ENCODE data around the gene ERLEC1.

ERLEC1 gene

DNA sequence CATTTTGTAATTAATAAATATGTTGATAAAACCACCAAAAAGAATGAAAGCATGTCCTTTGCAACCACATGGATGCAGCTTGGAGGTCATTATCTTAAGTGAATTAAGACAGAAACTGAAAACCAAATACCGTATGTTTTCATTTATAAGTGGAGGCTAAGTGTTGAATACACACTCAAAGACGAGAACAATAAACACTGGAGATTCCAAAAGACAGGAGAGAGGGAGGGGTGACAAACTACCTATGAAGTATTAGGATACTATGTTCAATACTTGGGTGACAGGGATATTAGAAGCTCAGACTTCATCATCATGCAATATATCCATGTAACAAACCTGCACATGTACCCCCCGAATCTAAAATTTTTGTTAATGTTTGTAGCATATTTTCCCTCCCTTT is 7.0 kb downstream of the ERLEC1 start:
- H3K79me2 ChIP-seq (ENCODE audit: insufficient read depth, low read length): peaks cover 10% of the 10 kb centered on the region; the same call in 1 of the 2 replicates
- no peaks in the 10 kb centered on the region for H3K27me3 ChIP-seq (ENCODE audit: insufficient read depth, low read length)
- H3F3A ChIP-seq (ENCODE audit: insufficient read depth, low read length): no peaks in the 10 kb centered on the region

DNA sequence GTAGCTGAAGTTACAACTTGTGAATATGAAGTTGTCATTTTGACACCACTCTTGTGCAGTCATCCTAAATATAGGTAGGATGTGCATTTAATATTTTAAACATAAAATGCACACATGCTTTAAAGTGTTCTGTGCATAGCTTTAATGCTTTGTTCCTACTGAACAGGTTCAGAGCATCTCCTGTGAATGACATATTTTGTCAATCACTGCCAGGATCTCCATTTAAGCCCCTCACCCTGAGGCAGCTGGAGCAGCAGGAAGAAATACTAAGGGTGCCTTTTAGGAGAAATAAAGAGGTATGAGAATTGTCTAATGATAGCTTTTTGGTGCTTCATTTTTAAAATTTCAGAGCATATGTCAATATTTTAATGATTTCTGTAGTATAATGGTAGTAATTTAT is 14.7 kb downstream of the ERLEC1 start:
- no peak overlapping the region for H3K9ac ChIP-seq (ENCODE audit: low read length)
- no peak overlapping the region for H3K4me2 ChIP-seq (ENCODE audit: low read length)
- H3F3A ChIP-seq (ENCODE audit: insufficient read depth, low read length): no peaks in the 10 kb centered on the region
- no peaks in the 10 kb centered on the region for H3K9me3 ChIP-seq (ENCODE audit: low read length)
- no peaks in the 10 kb centered on the region for H4K20me1 ChIP-seq (ENCODE audit: insufficient read depth, low read length)
- no peaks in the 10 kb centered on the region for H3K9me2 ChIP-seq (ENCODE audit: low read depth, low read length)
- H3K4me3 ChIP-seq (ENCODE audit: low read depth, low read length, poor library complexity, severe bottlenecking): no peak overlapping the region
- no peak overlapping the region for H2AFZ ChIP-seq (ENCODE audit: low read length)
- no peaks in the 10 kb centered on the region; the same call in 1 of the 2 replicates for H3K79me2 ChIP-seq (ENCODE audit: insufficient read depth, low read length)
- H3K27ac ChIP-seq (ENCODE audit: low read depth, low read length, poor library complexity, severe bottlenecking): no peak overlapping the region
- H3K4me1 ChIP-seq (ENCODE audit: insufficient read depth, low read length, severe bottlenecking): no peaks in the 10 kb centered on the region
- no peaks in the 10 kb centered on the region for H3K27me3 ChIP-seq (ENCODE audit: insufficient read depth, low read length)
- peaks cover 60% of the 10 kb centered on the region for H3K36me3 ChIP-seq (ENCODE audit: insufficient read depth, low read length)
- TF ChIP-seq EZH2 (IDR thresholded peaks at IDR 0.05; ENCODE audit: borderline replicate concordance, low read length): no peak
- TF ChIP-seq, protein P1, sequence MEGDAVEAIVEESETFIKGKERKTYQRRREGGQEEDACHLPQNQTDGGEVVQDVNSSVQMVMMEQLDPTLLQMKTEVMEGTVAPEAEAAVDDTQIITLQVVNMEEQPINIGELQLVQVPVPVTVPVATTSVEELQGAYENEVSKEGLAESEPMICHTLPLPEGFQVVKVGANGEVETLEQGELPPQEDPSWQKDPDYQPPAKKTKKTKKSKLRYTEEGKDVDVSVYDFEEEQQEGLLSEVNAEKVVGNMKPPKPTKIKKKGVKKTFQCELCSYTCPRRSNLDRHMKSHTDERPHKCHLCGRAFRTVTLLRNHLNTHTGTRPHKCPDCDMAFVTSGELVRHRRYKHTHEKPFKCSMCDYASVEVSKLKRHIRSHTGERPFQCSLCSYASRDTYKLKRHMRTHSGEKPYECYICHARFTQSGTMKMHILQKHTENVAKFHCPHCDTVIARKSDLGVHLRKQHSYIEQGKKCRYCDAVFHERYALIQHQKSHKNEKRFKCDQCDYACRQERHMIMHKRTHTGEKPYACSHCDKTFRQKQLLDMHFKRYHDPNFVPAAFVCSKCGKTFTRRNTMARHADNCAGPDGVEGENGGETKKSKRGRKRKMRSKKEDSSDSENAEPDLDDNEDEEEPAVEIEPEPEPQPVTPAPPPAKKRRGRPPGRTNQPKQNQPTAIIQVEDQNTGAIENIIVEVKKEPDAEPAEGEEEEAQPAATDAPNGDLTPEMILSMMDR (IDR thresholded peaks at IDR 0.05; ENCODE audit: low read length): no peak

More for the DNA sequence above, 7.0 kb downstream of the ERLEC1 start:
- Histone ChIP-seq H2AFZ (ENCODE audit: low read length) (no peak overlapping the region), H3K4me3 (ENCODE audit: low read depth, low read length, poor library complexity, severe bottlenecking) (no peak overlapping the region), H4K20me1 (ENCODE audit: insufficient read depth, low read length) (no peaks in the 10 kb centered on the region), H3K9me3 (ENCODE audit: low read length) (no peaks in the 10 kb centered on the region), H3K4me2 (ENCODE audit: low read length) (no peak overlapping the region), H3K27ac (ENCODE audit: low read depth, low read length, poor library complexity, severe bottlenecking) (no peak overlapping the region), H3K4me1 (ENCODE audit: insufficient read depth, low read length, severe bottlenecking) (peaks cover 2% of the 10 kb centered on the region), H3K9ac (ENCODE audit: low read length) (no peak overlapping the region), H3K36me3 (ENCODE audit: insufficient read depth, low read length) (peaks cover 22% of the 10 kb centered on the region), H3K9me2 (ENCODE audit: low read depth, low read length) (no peaks in the 10 kb centered on the region)
- TF ChIP-seq, protein P1 (IDR thresholded peaks at IDR 0.05; ENCODE audit: low read length): no peak
- no peak for TF ChIP-seq EZH2 (IDR thresholded peaks at IDR 0.05; ENCODE audit: borderline replicate concordance, low read length)

DNA sequence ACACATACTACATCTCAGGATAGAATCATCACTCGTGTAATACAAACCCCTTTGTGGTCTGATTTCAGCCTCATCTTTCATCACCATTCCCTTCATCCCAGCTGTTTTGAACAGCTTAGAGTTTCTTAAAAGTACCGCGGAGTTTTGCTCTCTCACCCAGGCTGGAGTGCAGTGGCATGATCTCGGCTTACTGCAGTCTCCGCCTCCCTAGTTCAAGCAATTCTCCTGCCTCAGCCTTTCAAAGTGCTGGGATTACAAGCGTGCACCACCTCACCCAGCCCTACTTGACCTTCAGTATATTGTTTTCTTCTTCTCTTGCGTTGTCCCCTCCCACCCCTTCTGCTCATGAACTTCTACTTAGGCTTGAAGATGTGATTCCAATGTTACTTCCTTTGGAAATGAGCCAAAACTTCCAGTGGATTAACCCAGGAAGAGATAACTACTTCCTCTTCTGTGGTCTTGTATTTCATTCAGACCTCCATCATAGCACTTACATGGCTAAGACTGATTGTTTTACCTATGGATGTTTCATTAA is 15.8 kb downstream of the ERLEC1 start:
- no peaks in the 10 kb centered on the region for H3F3A ChIP-seq (ENCODE audit: insufficient read depth, low read length)
- no peak overlapping the region for H3K4me2 ChIP-seq (ENCODE audit: low read length)
- no peak overlapping the region for H3K27ac ChIP-seq (ENCODE audit: low read depth, low read length, poor library complexity, severe bottlenecking)
- no peak overlapping the region for H3K9ac ChIP-seq (ENCODE audit: low read length)
- TF ChIP-seq EZH2 (IDR thresholded peaks at IDR 0.05; ENCODE audit: borderline replicate concordance, low read length): no peak
- TF ChIP-seq, protein P1 (IDR thresholded peaks at IDR 0.05; ENCODE audit: low read length): no peak
- H4K20me1 ChIP-seq (ENCODE audit: insufficient read depth, low read length): no peaks in the 10 kb centered on the region
- no peaks in the 10 kb centered on the region for H3K27me3 ChIP-seq (ENCODE audit: insufficient read depth, low read length)
- no peaks in the 10 kb centered on the region; the same call in 1 of the 2 replicates for H3K79me2 ChIP-seq (ENCODE audit: insufficient read depth, low read length)
- no peaks in the 10 kb centered on the region for H3K9me2 ChIP-seq (ENCODE audit: low read depth, low read length)
- H2AFZ ChIP-seq (ENCODE audit: low read length): no peak overlapping the region
- no peaks in the 10 kb centered on the region for H3K9me3 ChIP-seq (ENCODE audit: low read length)
- no peaks in the 10 kb centered on the region for H3K4me1 ChIP-seq (ENCODE audit: insufficient read depth, low read length, severe bottlenecking)
- no peak overlapping the region for H3K4me3 ChIP-seq (ENCODE audit: low read depth, low read length, poor library complexity, severe bottlenecking)
- peaks cover 55% of the 10 kb centered on the region for H3K36me3 ChIP-seq (ENCODE audit: insufficient read depth, low read length)

All from OCI-LY1 (cell line).